BLaER1 treated with 17β-estradiol and CSF1 and Interleukin-3, amounts not matched to agents 10 nM and 100 nM (cell line): ENCODE data around the gene TMEM72.

Experiments
- H3K27ac ChIP-seq, 11 experiments: shearing (Covaris generic); formaldehyde crosslinking; 2 replicates each; pipeline ENCODE4 v1.8.1; 2022
- H3K27me3 ChIP-seq, 11 experiments: shearing (Covaris generic); formaldehyde crosslinking; 2 replicates each; pipeline ENCODE4 v1.8.1; 2022
- H3K36me3 ChIP-seq, 11 experiments: shearing (Covaris generic); formaldehyde crosslinking; 2 replicates each; pipeline ENCODE4 v1.8.1; 2022
- H3K4me1 ChIP-seq, 10 experiments: shearing (Covaris generic); formaldehyde crosslinking; 2 replicates each; pipeline ENCODE4 v1.8.1; 2022
- H3K4me2 ChIP-seq, 11 experiments: shearing (Covaris generic); formaldehyde crosslinking; 2 replicates each; pipeline ENCODE4 v1.8.1; 2022
- H3K4me3 ChIP-seq, 10 experiments: shearing (Covaris generic); formaldehyde crosslinking; 2 replicates each; pipeline ENCODE4 v1.8.1; 2022
- H3K9ac ChIP-seq, 11 experiments: shearing (Covaris generic); formaldehyde crosslinking; 2 replicates each; pipeline ENCODE4 v1.8.1; 2022
- H3K9me3 ChIP-seq, 11 experiments: shearing (Covaris generic); formaldehyde crosslinking; replicated peaks in 1 of 11; 2 replicates each; pipeline ENCODE4 v1.8.1; 2022
- H4K20me1 ChIP-seq, 11 experiments: shearing (Covaris generic); formaldehyde crosslinking; 2 replicates each; pipeline ENCODE4 v1.8.1; 2022
- Cebpa-rat ChIP-seq, 11 experiments: shearing (Covaris generic); IDR thresholded peaks; 2 replicates each; pipeline ENCODE4 v1.8.1; 2022

Gene TMEM72

GRCh38 chr10:44870031-44870430 lies 41.1 kb upstream of the TMEM72 start:
- no peaks in the 10 kb centered on the region for H4K20me1 ChIP-seq
- H3K27ac ChIP-seq: no peak overlapping the region
- H3K27me3 ChIP-seq: no peaks in the 10 kb centered on the region
- no peak overlapping the region for H3K4me3 ChIP-seq
- H3K36me3 ChIP-seq: no peaks in the 10 kb centered on the region
- H3K9me3 ChIP-seq: peaks cover 0 to 5% (median 0%) of the 10 kb centered on the region in 11 experiments; a peak in 2 of 22 replicates
- H3K4me1 ChIP-seq: peaks cover 9 to 21% (median 15%) of the 10 kb centered on the region in 10 experiments
- TF ChIP-seq Cebpa-rat (IDR thresholded peaks at IDR 0.05): no peak
- no peak overlapping the region for H3K4me2 ChIP-seq
- no peak overlapping the region for H3K9ac ChIP-seq

- H3K9ac ChIP-seq: no peak overlapping the region
- peaks cover 0 to 10% (median 5%) of the 10 kb centered on the region in 10 experiments; a peak in 9 of 20 replicates for H3K4me1 ChIP-seq
- H3K36me3 ChIP-seq: no peaks in the 10 kb centered on the region
- no peak overlapping the region for H3K4me2 ChIP-seq
- H3K27ac ChIP-seq: no peak overlapping the region
- no peaks in the 10 kb centered on the region for H3K9me3 ChIP-seq
- H4K20me1 ChIP-seq: no peaks in the 10 kb centered on the region
- TF ChIP-seq Cebpa-rat (IDR thresholded peaks at IDR 0.05): no peak
- no peaks in the 10 kb centered on the region for H3K27me3 ChIP-seq
- H3K4me3 ChIP-seq: no peak overlapping the region
Measured at GRCh38 chr10:44873160-44873559, 38.0 kb upstream of the TMEM72 start.

GRCh38 chr10:44874166-44874565 lies 37.0 kb upstream of the TMEM72 start:
- Histone ChIP-seq H3K36me3 (no peaks in the 10 kb centered on the region), H4K20me1 (no peaks in the 10 kb centered on the region), H3K27me3 (no peaks in the 10 kb centered on the region), H3K9me3 (no peaks in the 10 kb centered on the region), H3K4me3 (no peak overlapping the region), H3K9ac (no peak overlapping the region), H3K4me1 (peaks cover 8 to 17% (median 13%) of the 10 kb centered on the region in 10 experiments), H3K4me2 (no peak overlapping the region), H3K27ac (no peak overlapping the region)
- TF ChIP-seq Cebpa-rat (IDR thresholded peaks at IDR 0.05): no peak

GRCh38 chr10:44878706-44879530 lies 32.2 kb upstream of the TMEM72 start:
- Histone ChIP-seq H3K36me3 (no peaks in the 10 kb centered on the region), H3K4me2 (peak overlapping the region; percentile 74 to 93 (median 87)), H4K20me1 (no peaks in the 10 kb centered on the region), H3K4me1 (peaks cover 30 to 49% (median 43%) of the 10 kb centered on the region in 10 experiments), H3K9me3 (no peaks in the 10 kb centered on the region), H3K27me3 (peaks cover 0 to 5% (median 0%) of the 10 kb centered on the region in 11 experiments; a peak in 2 of 22 replicates), H3K9ac (peak overlapping the region; percentile 27 to 65 (median 53); a peak in 20 of 22 replicates), H3K27ac (peak overlapping the region in 6 of 11 experiments; percentile 5 to 27 (median 16); a peak in 8 of 22 replicates), H3K4me3 (peak overlapping the region; percentile 40 to 59 (median 50))
- no peak for TF ChIP-seq Cebpa-rat (IDR thresholded peaks at IDR 0.05)

- Histone ChIP-seq H3K4me2 (peak overlapping the region; percentile 74 to 93 (median 87)), H3K36me3 (no peaks in the 10 kb centered on the region), H3K4me3 (peak overlapping the region in 7 of 10 experiments; percentile 44 to 59 (median 51); a peak in 9 of 20 replicates), H4K20me1 (no peaks in the 10 kb centered on the region), H3K27me3 (peaks cover 0 to 5% (median 0%) of the 10 kb centered on the region in 11 experiments; a peak in 2 of 22 replicates), H3K9ac (peak overlapping the region in 9 of 11 experiments; percentile 27 to 65 (median 53); a peak in 12 of 22 replicates), H3K4me1 (peaks cover 30 to 49% (median 43%) of the 10 kb centered on the region in 10 experiments), H3K9me3 (no peaks in the 10 kb centered on the region), H3K27ac (peak overlapping the region in 4 of 11 experiments; percentile 5 to 23 (median 8); a peak in 3 of 22 replicates)
- TF ChIP-seq Cebpa-rat (IDR thresholded peaks at IDR 0.05): no peak
Measured at GRCh38 chr10:44879531-44879899, 31.6 kb upstream of the TMEM72 start.

- Histone ChIP-seq H3K27me3 (peaks cover 0 to 5% (median 0%) of the 10 kb centered on the region in 11 experiments; a peak in 2 of 22 replicates), H4K20me1 (no peaks in the 10 kb centered on the region), H3K4me3 (no peak overlapping the region), H3K4me2 (peak overlapping the region in 8 of 11 experiments; percentile 76 to 92 (median 86); a peak in 13 of 22 replicates), H3K27ac (no peak overlapping the region), H3K9ac (no peak overlapping the region), H3K4me1 (peaks cover 30 to 49% (median 43%) of the 10 kb centered on the region in 10 experiments), H3K9me3 (no peaks in the 10 kb centered on the region), H3K36me3 (no peaks in the 10 kb centered on the region)
- TF ChIP-seq Cebpa-rat (IDR thresholded peaks at IDR 0.05): no peak
Measured at GRCh38 chr10:44880090-44880715, 30.9 kb upstream of the TMEM72 start.

GRCh38 chr10:44881649-44882048 lies 29.5 kb upstream of the TMEM72 start:
- H3K4me3 ChIP-seq: no peak overlapping the region
- no peaks in the 10 kb centered on the region for H3K9me3 ChIP-seq
- peaks cover 0 to 5% (median 0%) of the 10 kb centered on the region in 11 experiments; a peak in 2 of 22 replicates for H3K27me3 ChIP-seq
- H3K4me2 ChIP-seq: peak overlapping the region; percentile 61 to 92 (median 77)
- no peak for TF ChIP-seq Cebpa-rat (IDR thresholded peaks at IDR 0.05)
- peaks cover 30 to 49% (median 43%) of the 10 kb centered on the region in 10 experiments for H3K4me1 ChIP-seq
- H3K27ac ChIP-seq: no peak overlapping the region
- no peaks in the 10 kb centered on the region for H3K36me3 ChIP-seq
- H3K9ac ChIP-seq: no peak overlapping the region
- H4K20me1 ChIP-seq: no peaks in the 10 kb centered on the region

GRCh38 chr10:44882166-44882720 lies 28.9 kb upstream of the TMEM72 start:
- no peak for TF ChIP-seq Cebpa-rat (IDR thresholded peaks at IDR 0.05)
- Histone ChIP-seq H3K4me3 (no peak overlapping the region), H3K4me2 (peak overlapping the region; percentile 61 to 92 (median 77)), H3K9ac (no peak overlapping the region), H4K20me1 (no peaks in the 10 kb centered on the region), H3K9me3 (no peaks in the 10 kb centered on the region), H3K36me3 (no peaks in the 10 kb centered on the region), H3K27me3 (peaks cover 0 to 5% (median 0%) of the 10 kb centered on the region in 11 experiments; a peak in 2 of 22 replicates), H3K27ac (no peak overlapping the region), H3K4me1 (peaks cover 30 to 49% (median 43%) of the 10 kb centered on the region in 10 experiments)
